Measurements from ENCODE around the gene C22orf15. TPM values are rescaled to one million over a fixed set of nuclear protein-coding genes. Genes with fewer than 3 reads are reported as not detected.

C22orf15 gene
- total and polyA plus RNA-seq, 9 of the 15 experiments (the other 6 are each of a cell fraction or from before 2014, with no cell fraction given) = 0.07 TPM; not detected in 8

DNA sequence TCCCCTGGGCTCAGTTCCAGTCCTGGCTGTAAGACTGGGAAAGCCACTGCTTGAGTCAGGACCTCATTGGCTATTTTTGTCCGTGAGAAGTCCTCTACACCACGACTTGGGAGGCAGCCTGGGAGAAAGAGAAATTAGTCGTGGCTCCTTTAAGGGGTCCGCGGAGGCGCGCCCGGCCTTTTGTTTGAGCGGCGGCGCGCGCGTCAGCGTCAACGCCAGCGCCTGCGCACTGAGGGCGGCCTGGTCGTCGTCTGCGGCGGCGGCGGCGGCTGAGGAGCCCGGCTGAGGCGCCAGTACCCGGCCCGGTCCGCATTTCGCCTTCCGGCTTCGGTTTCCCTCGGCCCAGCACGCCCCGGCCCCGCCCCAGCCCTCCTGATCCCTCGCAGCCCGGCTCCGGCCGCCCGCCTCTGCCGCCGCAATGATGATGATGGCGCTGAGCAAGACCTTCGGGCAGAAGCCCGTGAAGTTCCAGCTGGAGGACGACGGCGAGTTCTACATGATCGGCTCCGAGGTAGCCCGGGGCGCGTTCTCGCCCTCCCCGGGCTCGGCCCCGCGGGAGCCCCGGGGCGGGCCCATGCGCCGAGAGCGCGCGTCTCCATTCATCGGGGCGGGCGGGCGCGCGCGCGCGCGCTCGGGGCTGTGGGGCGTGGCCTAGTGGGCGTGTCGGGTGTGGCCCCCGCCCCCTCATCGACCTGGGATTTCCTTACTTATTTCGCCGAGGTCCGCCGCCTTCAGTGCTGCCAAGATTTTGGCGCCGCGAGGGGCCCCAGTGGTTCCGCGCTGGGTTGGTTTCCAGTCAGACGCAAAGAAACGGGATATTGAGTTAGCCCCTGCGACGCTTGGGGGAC is 24.2 kb downstream of the C22orf15 start, which contains the start of gene SMARCB1 (continued):
- TF ChIP-seq, protein P1, sequence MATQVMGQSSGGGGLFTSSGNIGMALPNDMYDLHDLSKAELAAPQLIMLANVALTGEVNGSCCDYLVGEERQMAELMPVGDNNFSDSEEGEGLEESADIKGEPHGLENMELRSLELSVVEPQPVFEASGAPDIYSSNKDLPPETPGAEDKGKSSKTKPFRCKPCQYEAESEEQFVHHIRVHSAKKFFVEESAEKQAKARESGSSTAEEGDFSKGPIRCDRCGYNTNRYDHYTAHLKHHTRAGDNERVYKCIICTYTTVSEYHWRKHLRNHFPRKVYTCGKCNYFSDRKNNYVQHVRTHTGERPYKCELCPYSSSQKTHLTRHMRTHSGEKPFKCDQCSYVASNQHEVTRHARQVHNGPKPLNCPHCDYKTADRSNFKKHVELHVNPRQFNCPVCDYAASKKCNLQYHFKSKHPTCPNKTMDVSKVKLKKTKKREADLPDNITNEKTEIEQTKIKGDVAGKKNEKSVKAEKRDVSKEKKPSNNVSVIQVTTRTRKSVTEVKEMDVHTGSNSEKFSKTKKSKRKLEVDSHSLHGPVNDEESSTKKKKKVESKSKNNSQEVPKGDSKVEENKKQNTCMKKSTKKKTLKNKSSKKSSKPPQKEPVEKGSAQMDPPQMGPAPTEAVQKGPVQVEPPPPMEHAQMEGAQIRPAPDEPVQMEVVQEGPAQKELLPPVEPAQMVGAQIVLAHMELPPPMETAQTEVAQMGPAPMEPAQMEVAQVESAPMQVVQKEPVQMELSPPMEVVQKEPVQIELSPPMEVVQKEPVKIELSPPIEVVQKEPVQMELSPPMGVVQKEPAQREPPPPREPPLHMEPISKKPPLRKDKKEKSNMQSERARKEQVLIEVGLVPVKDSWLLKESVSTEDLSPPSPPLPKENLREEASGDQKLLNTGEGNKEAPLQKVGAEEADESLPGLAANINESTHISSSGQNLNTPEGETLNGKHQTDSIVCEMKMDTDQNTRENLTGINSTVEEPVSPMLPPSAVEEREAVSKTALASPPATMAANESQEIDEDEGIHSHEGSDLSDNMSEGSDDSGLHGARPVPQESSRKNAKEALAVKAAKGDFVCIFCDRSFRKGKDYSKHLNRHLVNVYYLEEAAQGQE (IDR thresholded peaks at IDR 0.05; ENCODE audit: borderline replicate concordance) = peak; percentile 5; the same call in 1 of the 2 replicates
- TF ChIP-seq, protein P1 (CRISPR knock-in tag; IDR thresholded peaks at IDR 0.05; ENCODE audit: low read depth) = 0 out of 2 replicates have a peak, but pooled peaks have one; percentile 48
- TF ChIP-seq, protein P2, sequence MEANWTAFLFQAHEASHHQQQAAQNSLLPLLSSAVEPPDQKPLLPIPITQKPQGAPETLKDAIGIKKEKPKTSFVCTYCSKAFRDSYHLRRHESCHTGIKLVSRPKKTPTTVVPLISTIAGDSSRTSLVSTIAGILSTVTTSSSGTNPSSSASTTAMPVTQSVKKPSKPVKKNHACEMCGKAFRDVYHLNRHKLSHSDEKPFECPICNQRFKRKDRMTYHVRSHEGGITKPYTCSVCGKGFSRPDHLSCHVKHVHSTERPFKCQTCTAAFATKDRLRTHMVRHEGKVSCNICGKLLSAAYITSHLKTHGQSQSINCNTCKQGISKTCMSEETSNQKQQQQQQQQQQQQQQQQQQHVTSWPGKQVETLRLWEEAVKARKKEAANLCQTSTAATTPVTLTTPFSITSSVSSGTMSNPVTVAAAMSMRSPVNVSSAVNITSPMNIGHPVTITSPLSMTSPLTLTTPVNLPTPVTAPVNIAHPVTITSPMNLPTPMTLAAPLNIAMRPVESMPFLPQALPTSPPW (CRISPR knock-in tag; IDR thresholded peaks at IDR 0.05) = peak; percentile 68
- TF ChIP-seq ZBTB7A (IDR thresholded peaks at IDR 0.05; ENCODE audit: borderline replicate concordance, control insufficient read depth, low read depth, low read length) (peak; percentile 25; the same call in 1 of the 2 replicates), ARHGAP35 (IDR thresholded peaks at IDR 0.05; ENCODE audit: partially characterized antibody) (no peak), ZFP1 (CRISPR knock-in tag; IDR thresholded peaks at IDR 0.05) (no peak), KDM5B (IDR thresholded peaks at IDR 0.05; ENCODE audit: insufficient replicate concordance, low read depth, low read length) (peak; percentile 78), HIVEP1 (CRISPR knock-in tag; IDR thresholded peaks at IDR 0.05) (no peak), NCOA2 (IDR thresholded peaks at IDR 0.05; ENCODE audit: partially characterized antibody in 2 of 2) (no peak), MAFG (tag; conservative IDR thresholded peaks at IDR 0.05) (no peak), GTF2A2 (tag; IDR thresholded peaks at IDR 0.05) (no peak), ZNF57 (CRISPR knock-in tag; IDR thresholded peaks at IDR 0.05) (no peak), HEY1 (CRISPR knock-in tag; IDR thresholded peaks at IDR 0.05; ENCODE audit: borderline replicate concordance) (no peak)
- TF ChIP-seq, protein P3, sequence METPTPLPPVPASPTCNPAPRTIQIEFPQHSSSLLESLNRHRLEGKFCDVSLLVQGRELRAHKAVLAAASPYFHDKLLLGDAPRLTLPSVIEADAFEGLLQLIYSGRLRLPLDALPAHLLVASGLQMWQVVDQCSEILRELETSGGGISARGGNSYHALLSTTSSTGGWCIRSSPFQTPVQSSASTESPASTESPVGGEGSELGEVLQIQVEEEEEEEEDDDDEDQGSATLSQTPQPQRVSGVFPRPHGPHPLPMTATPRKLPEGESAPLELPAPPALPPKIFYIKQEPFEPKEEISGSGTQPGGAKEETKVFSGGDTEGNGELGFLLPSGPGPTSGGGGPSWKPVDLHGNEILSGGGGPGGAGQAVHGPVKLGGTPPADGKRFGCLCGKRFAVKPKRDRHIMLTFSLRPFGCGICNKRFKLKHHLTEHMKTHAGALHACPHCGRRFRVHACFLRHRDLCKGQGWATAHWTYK (CRISPR knock-in tag; IDR thresholded peaks at IDR 0.05) = peak; percentile 29; the same call in 1 of the 2 replicates
- TF ChIP-seq, protein P4, sequence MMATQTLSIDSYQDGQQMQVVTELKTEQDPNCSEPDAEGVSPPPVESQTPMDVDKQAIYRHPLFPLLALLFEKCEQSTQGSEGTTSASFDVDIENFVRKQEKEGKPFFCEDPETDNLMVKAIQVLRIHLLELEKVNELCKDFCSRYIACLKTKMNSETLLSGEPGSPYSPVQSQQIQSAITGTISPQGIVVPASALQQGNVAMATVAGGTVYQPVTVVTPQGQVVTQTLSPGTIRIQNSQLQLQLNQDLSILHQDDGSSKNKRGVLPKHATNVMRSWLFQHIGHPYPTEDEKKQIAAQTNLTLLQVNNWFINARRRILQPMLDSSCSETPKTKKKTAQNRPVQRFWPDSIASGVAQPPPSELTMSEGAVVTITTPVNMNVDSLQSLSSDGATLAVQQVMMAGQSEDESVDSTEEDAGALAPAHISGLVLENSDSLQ (IDR thresholded peaks at IDR 0.05) = 0 out of 2 replicates have a peak, but pooled peaks have one; percentile 14
